H9 (cell line): ENCODE results near the gene RARA. TPM values are rescaled to one million over a fixed set of nuclear protein-coding genes. Genes with fewer than 3 reads are reported as not detected.

Experiments
- DNase-seq: peaks from one replicate; pipeline ENCODE4 v3.0.0-alpha.2; 2017
- H2AFZ ChIP-seq: one replicate; pipeline ENCODE4 v1.6.1; 2013; ENCODE audit warnings: mild to moderate bottlenecking, low read length, control low read depth, moderate library complexity
- H2AK5ac ChIP-seq: 2 replicates; pipeline ENCODE4 v1.6.1; 2013; ENCODE audit warnings: low read length, control low read depth, mixed read lengths; ENCODE audit not compliant: insufficient read length
- H2BK120ac ChIP-seq: one replicate; pipeline ENCODE4 v1.6.1; 2013; ENCODE audit warnings: low read depth, mild to moderate bottlenecking, low read length, control low read depth, inconsistent platforms; ENCODE audit not compliant: poor library complexity, severe bottlenecking
- H2BK12ac ChIP-seq: 2 replicates; pipeline ENCODE4 v1.6.1; 2013; ENCODE audit warnings: low read length, control low read depth, mixed read lengths, low read depth; ENCODE audit not compliant: insufficient read length
- H2BK15ac ChIP-seq: 2 replicates; pipeline ENCODE4 v1.6.1; 2013; ENCODE audit warnings: low read depth, low read length, control low read depth
- H2BK20ac ChIP-seq: one replicate; pipeline ENCODE4 v1.6.1; 2013; ENCODE audit warnings: low read depth, mild to moderate bottlenecking, low read length, control low read depth, inconsistent platforms; ENCODE audit not compliant: poor library complexity, severe bottlenecking
- H2BK5ac ChIP-seq: 2 replicates; pipeline ENCODE4 v1.6.1; 2013; ENCODE audit warnings: low read length, control low read depth, mixed read lengths; ENCODE audit not compliant: insufficient read length
- H3K14ac ChIP-seq: 2 replicates; pipeline ENCODE4 v1.6.1; 2013; ENCODE audit warnings: low read length, control low read depth; ENCODE audit not compliant: insufficient read depth
- H3K18ac ChIP-seq: 2 replicates; pipeline ENCODE4 v1.6.1; 2013; ENCODE audit warnings: low read depth, mild to moderate bottlenecking, mixed read lengths, low read length, control low read depth; ENCODE audit not compliant: insufficient read length
- H3K23ac ChIP-seq: 2 replicates; pipeline ENCODE4 v1.6.1; 2013; ENCODE audit warnings: low read length, control low read depth, mixed read lengths, low read depth; ENCODE audit not compliant: insufficient read length
- H3K23me2 ChIP-seq: 2 replicates; pipeline ENCODE4 v1.6.1; 2013; ENCODE audit warnings: low read depth, mild to moderate bottlenecking, mixed read lengths, low read length, control low read depth; ENCODE audit not compliant: insufficient read length, poor library complexity, severe bottlenecking
- H3K27ac ChIP-seq: 2 replicates; pipeline ENCODE4 v1.5.1; 2013; ENCODE audit warnings: low read length, control low read depth, mixed read lengths, low read depth; ENCODE audit not compliant: insufficient read length
- H3K27me3 ChIP-seq: 2 replicates; pipeline ENCODE4 v1.6.1; 2013; ENCODE audit warnings: low read length, control low read depth, inconsistent platforms; ENCODE audit not compliant: insufficient read depth
- H3K4ac ChIP-seq: 2 replicates; pipeline ENCODE4 v1.6.1; 2013; ENCODE audit warnings: low read depth, mild to moderate bottlenecking, control low read depth, inconsistent platforms, low read length, moderate library complexity
- H3K4me1 ChIP-seq: 2 replicates; pipeline ENCODE4 v1.6.1; 2013; ENCODE audit warnings: low read length, control low read depth, inconsistent platforms; ENCODE audit not compliant: insufficient read depth
- H3K4me2 ChIP-seq: 2 replicates; pipeline ENCODE4 v1.6.1; 2013; ENCODE audit warnings: low read length, control low read depth, mixed read lengths; ENCODE audit not compliant: insufficient read length, insufficient read depth
- H3K56ac ChIP-seq: 2 replicates; pipeline ENCODE4 v1.6.1; 2013; ENCODE audit warnings: low read depth, mild to moderate bottlenecking, mixed read lengths, low read length, control low read depth; ENCODE audit not compliant: insufficient read length
- H3K79me1 ChIP-seq: 2 replicates; pipeline ENCODE4 v1.6.1; 2013; ENCODE audit warnings: low read depth, mild to moderate bottlenecking, moderate library complexity, low read length, control low read depth, inconsistent platforms; ENCODE audit not compliant: insufficient read depth, poor library complexity, severe bottlenecking
- H3K79me2 ChIP-seq: 2 replicates; pipeline ENCODE4 v1.6.1; 2013; ENCODE audit warnings: low read length, control low read depth, inconsistent platforms; ENCODE audit not compliant: insufficient read depth
- H3K9ac ChIP-seq: 2 replicates; pipeline ENCODE4 v1.6.1; 2013; ENCODE audit warnings: low read length, control low read depth, mixed read lengths; ENCODE audit not compliant: insufficient read length; ENCODE audit errors: extremely low read depth
- H3K9me3 ChIP-seq: one replicate; pipeline ENCODE4 v1.6.1; 2013; ENCODE audit warnings: low read depth, low read length, inconsistent platforms; ENCODE audit not compliant: control insufficient read depth
- H3T11ph ChIP-seq: one replicate; pipeline ENCODE4 v1.6.1; 2013; ENCODE audit warnings: mild to moderate bottlenecking, low read length, control low read depth, inconsistent platforms
- H4K20me1 ChIP-seq: one replicate; pipeline ENCODE4 v1.6.1; 2013; ENCODE audit not compliant: control insufficient read depth, insufficient read length, insufficient read depth
- H4K5ac ChIP-seq: 2 replicates; pipeline ENCODE4 v1.6.1; 2013; ENCODE audit warnings: low read depth, mild to moderate bottlenecking, mixed read lengths, low read length, control low read depth; ENCODE audit not compliant: insufficient read length
- H4K8ac ChIP-seq: replicated peaks from 2 replicates; pipeline ENCODE4 v1.6.1; 2013; ENCODE audit warnings: low read length, control low read depth, mixed read lengths, low read depth; ENCODE audit not compliant: insufficient read length
- H4K91ac ChIP-seq: 2 replicates; pipeline ENCODE4 v1.6.1; 2013; ENCODE audit warnings: low read depth, mild to moderate bottlenecking, moderate library complexity, mixed read lengths, low read length, control low read depth; ENCODE audit not compliant: insufficient read length
- H3K27ac Mint-ChIP-seq, 3 experiments: 2 replicates in 2 of 3; 3 replicates in 1 of 3; pipeline ENCODE4 v1.8.0; 2020 to 2021; ENCODE audit warnings: mixed read lengths in 3 of 3, mild to moderate bottlenecking in 1 of 3, moderate library complexity in 1 of 3
- H3K27me3 Mint-ChIP-seq: 2 replicates; pipeline ENCODE4 v1.8.0; 2021; ENCODE audit warnings: low read depth, mild to moderate bottlenecking, moderate library complexity, mixed read lengths
- H3K36me3 Mint-ChIP-seq, 3 experiments: 2 replicates in 2 of 3; 3 replicates in 1 of 3; pipeline ENCODE4 v1.8.0; 2020 to 2021; ENCODE audit warnings: low read depth in 3 of 3, mixed read lengths in 3 of 3; ENCODE audit not compliant: insufficient read depth in 1 of 3
- H3K4me1 Mint-ChIP-seq, 2 experiments: 2 replicates each; pipeline ENCODE4 v1.8.0; 2020; ENCODE audit warnings: mixed read lengths in 2 of 2
- H3K4me3 Mint-ChIP-seq, 2 experiments: 2 replicates in 1 of 2; 3 replicates in 1 of 2; pipeline ENCODE4 v1.8.0; 2020 to 2021; ENCODE audit warnings: mild to moderate bottlenecking in 2 of 2, mixed read lengths in 2 of 2, moderate library complexity in 1 of 2
- H3K9me3 Mint-ChIP-seq, 2 experiments: 2 replicates in 1 of 2; 3 replicates in 1 of 2; pipeline ENCODE4 v1.8.0; 2020; ENCODE audit warnings: mild to moderate bottlenecking in 2 of 2, mixed read lengths in 2 of 2, moderate library complexity in 1 of 2
- WGBS: extraction: QIAGEN DNeasy Blood & Tissue Kit; methylation state at CpG from one replicate; pipeline ENCODE4 v1.1.7; 2013; ENCODE audit warnings: missing lambda C conversion rate, low lambda C conversion rate, mixed read lengths; ENCODE audit not compliant: insufficient read length; ENCODE audit errors: extremely low coverage; 5-methylcytosine and 5-hydroxymethylcytosine counted together
- total RNA-seq: library from RNA; stranded (reverse); gene quantifications from 2 replicates; pipeline ENCODE4 v1.2.1, GENCODE V29; 2021
- TF ChIP-seq, protein P1 (sequence below): fragments of 200-600 bp; sonication (generic); conservative IDR thresholded peaks from 3 replicates; pipeline ENCODE4 v1.8.0; 2021; ENCODE audit warnings: antibody characterized with exemption, mild to moderate bottlenecking

RARA gene
- total RNA-seq, 1 experiment from 2014 or later = 17.6 TPM

GRCh38 chr17:40268141-40268712, 40.8 kb upstream of the RARA start:
- Histone ChIP-seq H3K56ac (no peak overlapping the region), H3K18ac (no peak overlapping the region), H3K27ac (no peak overlapping the region), H2BK15ac (no peak overlapping the region), H2AFZ (no peak overlapping the region), H3K4me2 (no peak overlapping the region), H3K9ac (no peak overlapping the region), H2AK5ac (no peak overlapping the region), H3K14ac (no peak overlapping the region), H3K79me1 (no peaks in the 10 kb centered on the region), H3K27me3 (no peaks in the 10 kb centered on the region), H2BK5ac (no peak overlapping the region), H3T11ph (no peak overlapping the region), H2BK12ac (no peak overlapping the region), H3K79me2 (no peaks in the 10 kb centered on the region), H3K23me2 (no peaks in the 10 kb centered on the region), H4K5ac (no peak overlapping the region), H2BK120ac (no peak overlapping the region), H3K4me1 (no peaks in the 10 kb centered on the region), H3K4ac (no peak overlapping the region), H4K20me1 (no peaks in the 10 kb centered on the region), H4K8ac (no peak overlapping the region), H4K91ac (no peak overlapping the region), H3K23ac (no peak overlapping the region), H3K9me3 (no peaks in the 10 kb centered on the region), H2BK20ac (no peak overlapping the region)
- DNase-seq = no peak
- Mint-ChIP-seq H3K27me3 (no peaks in the 10 kb centered on the region), H3K4me1 (peaks cover 0 to 7% of the 10 kb centered on the region in 2 experiments; a peak in 2 of 4 replicates), H3K9me3 (no peaks in the 10 kb centered on the region), H3K4me3 (no peak overlapping the region), H3K27ac (no peak overlapping the region; a peak in 1 of 7 replicates), H3K36me3 (peaks cover 10 to 13% (median 10%) of the 10 kb centered on the region in 3 experiments; a peak in 6 of 7 replicates)
- WGBS = no CpG with 5 or more reads among the region's 2 CpGs
- TF ChIP-seq, protein P1, sequence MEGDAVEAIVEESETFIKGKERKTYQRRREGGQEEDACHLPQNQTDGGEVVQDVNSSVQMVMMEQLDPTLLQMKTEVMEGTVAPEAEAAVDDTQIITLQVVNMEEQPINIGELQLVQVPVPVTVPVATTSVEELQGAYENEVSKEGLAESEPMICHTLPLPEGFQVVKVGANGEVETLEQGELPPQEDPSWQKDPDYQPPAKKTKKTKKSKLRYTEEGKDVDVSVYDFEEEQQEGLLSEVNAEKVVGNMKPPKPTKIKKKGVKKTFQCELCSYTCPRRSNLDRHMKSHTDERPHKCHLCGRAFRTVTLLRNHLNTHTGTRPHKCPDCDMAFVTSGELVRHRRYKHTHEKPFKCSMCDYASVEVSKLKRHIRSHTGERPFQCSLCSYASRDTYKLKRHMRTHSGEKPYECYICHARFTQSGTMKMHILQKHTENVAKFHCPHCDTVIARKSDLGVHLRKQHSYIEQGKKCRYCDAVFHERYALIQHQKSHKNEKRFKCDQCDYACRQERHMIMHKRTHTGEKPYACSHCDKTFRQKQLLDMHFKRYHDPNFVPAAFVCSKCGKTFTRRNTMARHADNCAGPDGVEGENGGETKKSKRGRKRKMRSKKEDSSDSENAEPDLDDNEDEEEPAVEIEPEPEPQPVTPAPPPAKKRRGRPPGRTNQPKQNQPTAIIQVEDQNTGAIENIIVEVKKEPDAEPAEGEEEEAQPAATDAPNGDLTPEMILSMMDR = no peak
